ENCODE measurements around the gene PPFIBP2. TPM values are rescaled to one million over a fixed set of nuclear protein-coding genes. Genes with fewer than 3 reads are reported as not detected.

PPFIBP2 gene
- total and polyA plus RNA-seq, 10 of the 15 experiments (the other 5 are each of a cell fraction or from before 2014, with no cell fraction given), result 17.3 to 56.3 (median 39.2) TPM

DNA sequence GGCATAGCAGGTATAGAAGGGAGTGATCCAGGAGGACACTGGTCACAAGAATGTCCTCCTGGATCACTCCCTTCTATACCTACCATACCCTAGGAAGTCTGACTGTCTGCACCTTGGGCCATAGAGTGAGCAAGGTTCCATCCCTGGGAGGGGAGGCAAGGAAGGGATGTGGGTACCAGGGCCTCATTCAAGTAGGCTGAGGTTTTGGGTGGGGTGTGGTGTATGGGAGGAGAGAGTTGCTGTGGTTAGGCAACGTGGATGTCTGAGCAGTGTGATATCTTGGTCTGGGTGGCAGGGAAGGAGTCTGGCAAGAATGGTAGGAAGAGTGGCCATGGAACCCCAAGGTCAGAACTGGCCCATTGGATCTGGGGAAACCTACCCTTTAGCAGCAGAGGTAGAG, 13.2 kb downstream of the PPFIBP2 start:
- ChIA-PET POLR2A (interaction anchor here (1.5 kb wide), 1 partner anchor 13 kb away, joined by 4 read pairs; the partner anchor contains the start of gene PPFIBP2), RAD21 (ENCODE audit: unreplicated experiment) (no interaction called here), SMC1A (ENCODE audit: uncharacterized antibody, unreplicated experiment) (interaction anchor here (1.6 to 7.2 kb wide), 2 partner anchors 7 to 14 kb away, joined by 5 to 69 read pairs; partner anchors contain the start of gene PPFIBP2), CTCF (interaction anchor here (0.6 to 8.4 kb wide), 2 partner anchors 8 to 15 kb away, joined by 3 to 67 read pairs; partner anchors contain the start of gene PPFIBP2)
- FAIRE-seq (no peak), DNase-seq (ENCODE audit: low read depth, low spot score) (no peak), ATAC-seq (peak; percentile 22)
- no peaks in the 10 kb centered on the region for H3K9me3 ChIP-seq (replicated peaks; ENCODE audit: control insufficient read depth, insufficient read depth, low read length)
- no peak overlapping the region for H2AFZ ChIP-seq (ENCODE audit: control insufficient read depth, low read depth, low read length)
- no peak overlapping the region for H3K4me3 ChIP-seq
- 0% methylated on average over 1 of the region's 1 CpG for WGBS (ENCODE audit: insufficient coverage, insufficient replicate concordance, low lambda C conversion rate, missing lambda C conversion rate)
- peaks cover 91% of the 10 kb centered on the region for H3K4me1 ChIP-seq (ENCODE audit: control insufficient read depth, insufficient read depth, low read length)
- no peak overlapping the region for H3K9ac ChIP-seq (ENCODE audit: control insufficient read depth, insufficient read depth, low read length)
- H3K79me2 ChIP-seq (ENCODE audit: control insufficient read depth, insufficient read depth, low read length), result peaks cover 98% of the 10 kb centered on the region
- no peak for TF ChIP-seq POLR2AphosphoS5 (IDR thresholded peaks at IDR 0.05; ENCODE audit: low read length)
- peak; percentile 76 for TF ChIP-seq RUNX3 (IDR thresholded peaks at IDR 0.05; ENCODE audit: low read length)
- TF ChIP-seq EED (IDR thresholded peaks at IDR 0.05; ENCODE audit: low read depth), result 0 out of 2 replicates have a peak, but pooled peaks have one; percentile 27
- TF ChIP-seq TAF1 (IDR thresholded peaks at IDR 0.05; ENCODE audit: borderline replicate concordance, low read depth, low read length), result no peak
- intact Hi-C loops (cut with micrococcal nuclease; ENCODE audit: unreplicated experiment) (loop anchor here (10.0 kb wide), 2 partner anchors 912 to 1042 kb away; partner anchors contain the start of genes ARFIP2, TAF10, TIMM10B and TPP1), in situ Hi-C loops (cut with MboI) (loop anchor here (10.0 kb wide), 1 partner anchor 912 kb away; the partner anchor contains the start of genes TAF10 and TPP1)
- no peaks in the 10 kb centered on the region for H3K27me3 ChIP-seq (replicated peaks in 1 of 2; ENCODE audit: control insufficient read depth in 2 of 2, insufficient read depth in 2 of 2, low read length in 1 of 2)
- H4K20me1 ChIP-seq (ENCODE audit: control insufficient read depth, insufficient read depth), result no peaks in the 10 kb centered on the region
- H3K36me3 ChIP-seq (ENCODE audit: control insufficient read depth in 2 of 2, insufficient read depth in 2 of 2, low read length in 1 of 2), result no peaks in the 10 kb centered on the region
- no TSS peak for BruUV-seq (replicated peaks)
- peak overlapping the region; percentile 64 for H3K4me2 ChIP-seq (ENCODE audit: control insufficient read depth, insufficient read depth)
- peak overlapping the region; percentile 40; the same call in 1 of the 2 replicates for H3K27ac ChIP-seq (ENCODE audit: control insufficient read depth, insufficient read depth)

DNA sequence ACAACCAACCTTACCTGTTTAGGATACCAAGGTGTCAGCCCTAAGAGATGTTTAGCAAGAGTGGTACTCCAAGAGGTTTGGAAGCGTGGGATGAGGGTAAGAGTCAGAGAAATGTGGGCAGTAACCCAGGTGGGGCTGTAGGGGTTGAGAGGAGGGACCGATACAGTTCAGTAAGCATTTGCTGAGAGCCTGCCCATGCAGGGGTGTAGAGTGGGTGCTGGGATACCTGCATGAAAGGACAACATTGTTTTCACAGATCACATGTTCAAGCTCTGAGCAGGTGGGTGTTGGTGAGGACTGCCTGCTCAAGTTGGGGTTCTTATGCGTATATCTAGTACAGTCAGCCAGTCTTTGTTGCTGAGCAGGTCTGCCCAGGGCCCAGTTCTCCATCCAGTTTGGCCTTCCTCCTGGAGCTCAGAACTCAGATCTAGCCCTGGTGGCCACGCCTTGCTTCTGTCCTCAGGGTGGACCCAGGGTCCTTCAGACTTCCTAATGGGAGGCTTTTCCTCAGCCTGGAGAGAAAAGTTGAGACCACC, 14.8 kb downstream of the PPFIBP2 start:
- H3K79me2 ChIP-seq (ENCODE audit: control insufficient read depth, insufficient read depth, low read length), result peaks cover 92% of the 10 kb centered on the region
- H3K9me3 ChIP-seq (replicated peaks; ENCODE audit: control insufficient read depth, insufficient read depth, low read length), result no peaks in the 10 kb centered on the region
- no peak for FAIRE-seq
- H3K4me2 ChIP-seq (ENCODE audit: control insufficient read depth, insufficient read depth), result peak overlapping the region; percentile 51
- H3K9ac ChIP-seq (ENCODE audit: control insufficient read depth, insufficient read depth, low read length), result no peak overlapping the region
- ChIA-PET RAD21 (ENCODE audit: unreplicated experiment) (interaction anchor here (0.7 kb wide), 1 partner anchor 13 kb away, joined by 3 read pairs; no protein-coding TSS in a partner anchor), POLR2A (interaction anchor here (1.2 to 7.6 kb wide), 2 partner anchors 7 to 13 kb away, joined by 5 to 78 read pairs; no protein-coding TSS in a partner anchor), SMC1A (ENCODE audit: uncharacterized antibody, unreplicated experiment) (interaction anchor here (0.6 to 0.9 kb wide), 2 partner anchors 9 to 135 kb away, joined by 3 read pairs; no protein-coding TSS in a partner anchor), CTCF (interaction anchor here (1.0 to 3.9 kb wide), 2 partner anchors 7 to 10 kb away, joined by 3 to 27 read pairs; no protein-coding TSS in a partner anchor)
- H3K36me3 ChIP-seq (ENCODE audit: control insufficient read depth in 2 of 2, insufficient read depth in 2 of 2, low read length in 1 of 2), result peaks cover 0 to 3% of the 10 kb centered on the region in 2 experiments; a peak in 1 of 4 replicates
- H3K27me3 ChIP-seq (replicated peaks in 1 of 2; ENCODE audit: control insufficient read depth in 2 of 2, insufficient read depth in 2 of 2, low read length in 1 of 2), result no peaks in the 10 kb centered on the region
- no peaks in the 10 kb centered on the region for H4K20me1 ChIP-seq (ENCODE audit: control insufficient read depth, insufficient read depth)
- in situ Hi-C loops (cut with MboI) (loop anchor here (10.0 kb wide), 1 partner anchor 914 kb away; the partner anchor contains the start of genes TAF10 and TPP1), intact Hi-C loops (cut with micrococcal nuclease; ENCODE audit: unreplicated experiment) (loop anchor here (10.0 kb wide), 2 partner anchors 914 to 1044 kb away; partner anchors contain the start of genes ARFIP2, TAF10, TIMM10B and TPP1)
- peak overlapping the region; percentile 45 for H3K27ac ChIP-seq (ENCODE audit: control insufficient read depth, insufficient read depth)
- 92% methylated on average over 4 of the region's 4 CpGs for WGBS (ENCODE audit: insufficient coverage, insufficient replicate concordance, low lambda C conversion rate, missing lambda C conversion rate)
- peak; percentile 5; the same call in 2 of the 3 replicates for ATAC-seq
- no peak overlapping the region for H3K4me3 ChIP-seq
- peaks cover 89% of the 10 kb centered on the region for H3K4me1 ChIP-seq (ENCODE audit: control insufficient read depth, insufficient read depth, low read length)
- DNase-seq (ENCODE audit: low read depth, low spot score), result no peak
- no peak overlapping the region for H2AFZ ChIP-seq (ENCODE audit: control insufficient read depth, low read depth, low read length)
- no TSS peak for BruUV-seq (replicated peaks)
- no peak for TF ChIP-seq STAT1 (conservative IDR thresholded peaks at IDR 0.05)
- no peak for TF ChIP-seq RAD51 (IDR thresholded peaks at IDR 0.05)
- TF ChIP-seq NFYA (IDR thresholded peaks at IDR 0.05; ENCODE audit: borderline replicate concordance, low read depth, low read length), result no peak
- no peak for TF ChIP-seq MEF2A (IDR thresholded peaks at IDR 0.05; ENCODE audit: insufficient read depth, low read depth, low read length)
- no peak for TF ChIP-seq HDAC6 (IDR thresholded peaks at IDR 0.05; ENCODE audit: unreplicated experiment)
- TF ChIP-seq, protein P1, sequence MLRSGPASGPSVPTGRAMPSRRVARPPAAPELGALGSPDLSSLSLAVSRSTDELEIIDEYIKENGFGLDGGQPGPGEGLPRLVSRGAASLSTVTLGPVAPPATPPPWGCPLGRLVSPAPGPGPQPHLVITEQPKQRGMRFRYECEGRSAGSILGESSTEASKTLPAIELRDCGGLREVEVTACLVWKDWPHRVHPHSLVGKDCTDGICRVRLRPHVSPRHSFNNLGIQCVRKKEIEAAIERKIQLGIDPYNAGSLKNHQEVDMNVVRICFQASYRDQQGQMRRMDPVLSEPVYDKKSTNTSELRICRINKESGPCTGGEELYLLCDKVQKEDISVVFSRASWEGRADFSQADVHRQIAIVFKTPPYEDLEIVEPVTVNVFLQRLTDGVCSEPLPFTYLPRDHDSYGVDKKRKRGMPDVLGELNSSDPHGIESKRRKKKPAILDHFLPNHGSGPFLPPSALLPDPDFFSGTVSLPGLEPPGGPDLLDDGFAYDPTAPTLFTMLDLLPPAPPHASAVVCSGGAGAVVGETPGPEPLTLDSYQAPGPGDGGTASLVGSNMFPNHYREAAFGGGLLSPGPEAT (IDR thresholded peaks at IDR 0.05; ENCODE audit: low read depth), result no peak
- TF ChIP-seq, protein P2, sequence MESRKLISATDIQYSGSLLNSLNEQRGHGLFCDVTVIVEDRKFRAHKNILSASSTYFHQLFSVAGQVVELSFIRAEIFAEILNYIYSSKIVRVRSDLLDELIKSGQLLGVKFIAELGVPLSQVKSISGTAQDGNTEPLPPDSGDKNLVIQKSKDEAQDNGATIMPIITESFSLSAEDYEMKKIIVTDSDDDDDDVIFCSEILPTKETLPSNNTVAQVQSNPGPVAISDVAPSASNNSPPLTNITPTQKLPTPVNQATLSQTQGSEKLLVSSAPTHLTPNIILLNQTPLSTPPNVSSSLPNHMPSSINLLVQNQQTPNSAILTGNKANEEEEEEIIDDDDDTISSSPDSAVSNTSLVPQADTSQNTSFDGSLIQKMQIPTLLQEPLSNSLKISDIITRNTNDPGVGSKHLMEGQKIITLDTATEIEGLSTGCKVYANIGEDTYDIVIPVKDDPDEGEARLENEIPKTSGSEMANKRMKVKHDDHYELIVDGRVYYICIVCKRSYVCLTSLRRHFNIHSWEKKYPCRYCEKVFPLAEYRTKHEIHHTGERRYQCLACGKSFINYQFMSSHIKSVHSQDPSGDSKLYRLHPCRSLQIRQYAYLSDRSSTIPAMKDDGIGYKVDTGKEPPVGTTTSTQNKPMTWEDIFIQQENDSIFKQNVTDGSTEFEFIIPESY (IDR thresholded peaks at IDR 0.05), result no peak
- TF ChIP-seq IRF4 (IDR thresholded peaks at IDR 0.05; ENCODE audit: low read depth, low read length), result no peak
- no peak for TF ChIP-seq SIN3A (IDR thresholded peaks at IDR 0.05; ENCODE audit: low read depth, low read length)

Data from GM12878 (cell line).